ENCODE results near the gene CCDC12. TPM values are rescaled to one million over a fixed set of nuclear protein-coding genes. Genes with fewer than 3 reads are reported as not detected.
A peak's percentile ranks its signal among the peaks of the same experiment; 100 is the strongest.

Gene CCDC12
- total RNA-seq, 2 experiments from 2014 or later, result 55.0 to 56.7 TPM

GRCh38 chr3:46944191-46944590, 32.4 kb downstream of the CCDC12 start:
- Mint-ChIP-seq H3K9me3 (no peaks in the 10 kb centered on the region), H3K4me1 (peaks cover 67% of the 10 kb centered on the region), H3K27ac (peak overlapping the region; percentile 11), H3K4me3 (no peak overlapping the region), H3K27me3 (no peaks in the 10 kb centered on the region), H3K36me3 (ENCODE audit: low read depth) (peaks cover 48% of the 10 kb centered on the region)
- POLR2A ChIA-PET, result interaction anchor here (1.5 kb wide), 1 partner anchor 10 kb away, joined by 3 read pairs; no protein-coding TSS in a partner anchor
- CTCF ChIA-PET, result no interaction called here
- no peak for DNase-seq

GRCh38 chr3:46943237-46944187, 33.0 kb downstream of the CCDC12 start:
- ChIA-PET POLR2A (interaction anchor here (1.5 kb wide), 1 partner anchor 9 kb away, joined by 3 read pairs; no protein-coding TSS in a partner anchor), CTCF (no interaction called here)
- no peak overlapping the region for H3K4me3 Mint-ChIP-seq
- H3K36me3 Mint-ChIP-seq (ENCODE audit: low read depth), result peaks cover 48% of the 10 kb centered on the region
- no peaks in the 10 kb centered on the region for H3K27me3 Mint-ChIP-seq
- no peak for DNase-seq
- H3K4me1 Mint-ChIP-seq, result peaks cover 65% of the 10 kb centered on the region
- H3K9me3 Mint-ChIP-seq, result no peaks in the 10 kb centered on the region
- H3K27ac Mint-ChIP-seq, result no peak overlapping the region

- H3K27ac Mint-ChIP-seq, result peak overlapping the region; percentile 37
- peaks cover 60% of the 10 kb centered on the region for H3K4me1 Mint-ChIP-seq
- ChIA-PET POLR2A (interaction anchor here (1.6 kb wide), 1 partner anchor 17 kb away, joined by 4 read pairs; no protein-coding TSS in a partner anchor), CTCF (no interaction called here)
- H3K4me3 Mint-ChIP-seq, result no peak overlapping the region
- no peaks in the 10 kb centered on the region for H3K9me3 Mint-ChIP-seq
- H3K36me3 Mint-ChIP-seq (ENCODE audit: low read depth), result peaks cover 52% of the 10 kb centered on the region
- no peaks in the 10 kb centered on the region for H3K27me3 Mint-ChIP-seq
- DNase-seq, result no peak
Observed at GRCh38 chr3:46942481-46943236, 33.9 kb downstream of the CCDC12 start.

- Mint-ChIP-seq H3K4me3 (no peak overlapping the region), H3K9me3 (no peaks in the 10 kb centered on the region), H3K27ac (no peak overlapping the region), H3K4me1 (peaks cover 54% of the 10 kb centered on the region), H3K27me3 (no peaks in the 10 kb centered on the region), H3K36me3 (ENCODE audit: low read depth) (peaks cover 53% of the 10 kb centered on the region)
- no peak for DNase-seq
- ChIA-PET POLR2A (interaction anchor here (1.6 kb wide), 1 partner anchor 17 kb away, joined by 4 read pairs; no protein-coding TSS in a partner anchor), CTCF (no interaction called here)
Observed at GRCh38 chr3:46942076-46942475, 34.5 kb downstream of the CCDC12 start.

GRCh38 chr3:46939578-46940445, 36.7 kb downstream of the CCDC12 start:
- peak overlapping the region; percentile 32 for H3K27ac Mint-ChIP-seq

GRCh38 chr3:46938118-46938517, 38.4 kb downstream of the CCDC12 start:
- Mint-ChIP-seq H3K9me3 (no peaks in the 10 kb centered on the region), H3K27ac (peak overlapping the region; percentile 45), H3K27me3 (no peaks in the 10 kb centered on the region), H3K4me1 (peaks cover 45% of the 10 kb centered on the region), H3K36me3 (ENCODE audit: low read depth) (peaks cover 52% of the 10 kb centered on the region), H3K4me3 (no peak overlapping the region)
- ChIA-PET CTCF (no interaction called here), POLR2A (no interaction called here)
- no peak for DNase-seq

More at GRCh38 chr3:46939578-46940445, 36.7 kb downstream of the CCDC12 start:
- no peak for DNase-seq
- Mint-ChIP-seq H3K4me1 (peaks cover 41% of the 10 kb centered on the region), H3K9me3 (no peaks in the 10 kb centered on the region), H3K27me3 (no peaks in the 10 kb centered on the region), H3K36me3 (ENCODE audit: low read depth) (peaks cover 50% of the 10 kb centered on the region), H3K4me3 (no peak overlapping the region)
- ChIA-PET POLR2A (interaction anchor here (0.6 to 1.8 kb wide), 2 partner anchors 9 to 1103 kb away, joined by 4 to 7 read pairs; no protein-coding TSS in a partner anchor), CTCF (no interaction called here)

GRCh38 chr3:46936733-46937250, 39.8 kb downstream of the CCDC12 start:
- Mint-ChIP-seq H3K4me1 (peaks cover 52% of the 10 kb centered on the region), H3K27me3 (no peaks in the 10 kb centered on the region), H3K4me3 (no peak overlapping the region), H3K9me3 (no peaks in the 10 kb centered on the region), H3K27ac (no peak overlapping the region), H3K36me3 (ENCODE audit: low read depth) (peaks cover 49% of the 10 kb centered on the region)
- no peak for DNase-seq
- ChIA-PET CTCF (no interaction called here), POLR2A (interaction anchor here (12.0 kb wide), 1 partner anchor 12 kb away, joined by 94 read pairs; no protein-coding TSS in a partner anchor)

GRCh38 chr3:46935989-46936558, 40.5 kb downstream of the CCDC12 start:
- ChIA-PET POLR2A (interaction anchor here (0.9 to 12.0 kb wide), 3 partner anchors 13 to 51 kb away, joined by 3 to 94 read pairs (median 5); no protein-coding TSS in a partner anchor), CTCF (interaction anchor here (2.4 kb wide), 1 partner anchor 11 kb away, joined by 12 read pairs; no protein-coding TSS in a partner anchor)
- no peaks in the 10 kb centered on the region for H3K9me3 Mint-ChIP-seq
- no peak overlapping the region for H3K4me3 Mint-ChIP-seq
- peaks cover 56% of the 10 kb centered on the region for H3K36me3 Mint-ChIP-seq (ENCODE audit: low read depth)
- no peak for DNase-seq
- no peaks in the 10 kb centered on the region for H3K27me3 Mint-ChIP-seq
- peaks cover 59% of the 10 kb centered on the region for H3K4me1 Mint-ChIP-seq
- H3K27ac Mint-ChIP-seq, result no peak overlapping the region

GRCh38 chr3:46935168-46935858, 41.2 kb downstream of the CCDC12 start:
- no peak for DNase-seq
- H3K9me3 Mint-ChIP-seq, result no peaks in the 10 kb centered on the region
- no peaks in the 10 kb centered on the region for H3K27me3 Mint-ChIP-seq
- peaks cover 63% of the 10 kb centered on the region for H3K4me1 Mint-ChIP-seq
- no peak overlapping the region for H3K4me3 Mint-ChIP-seq
- H3K27ac Mint-ChIP-seq, result no peak overlapping the region
- ChIA-PET CTCF (interaction anchor here (1.6 to 2.4 kb wide), 2 partner anchors 12 to 30 kb away, joined by 3 to 12 read pairs; no protein-coding TSS in a partner anchor), POLR2A (interaction anchor here (0.9 to 12.0 kb wide), 4 partner anchors 10 to 52 kb away, joined by 3 to 94 read pairs (median 4); no protein-coding TSS in a partner anchor)
- H3K36me3 Mint-ChIP-seq (ENCODE audit: low read depth), result peaks cover 59% of the 10 kb centered on the region

GRCh38 chr3:46934498-46935167, 41.9 kb downstream of the CCDC12 start:
- Mint-ChIP-seq H3K27me3 (no peaks in the 10 kb centered on the region), H3K27ac (no peak overlapping the region), H3K36me3 (ENCODE audit: low read depth) (peaks cover 57% of the 10 kb centered on the region), H3K9me3 (no peaks in the 10 kb centered on the region), H3K4me3 (no peak overlapping the region), H3K4me1 (peaks cover 61% of the 10 kb centered on the region)
- CTCF ChIA-PET, result interaction anchor here (1.6 to 2.4 kb wide), 2 partner anchors 12 to 30 kb away, joined by 3 to 12 read pairs; no protein-coding TSS in a partner anchor
- DNase-seq, result no peak
- POLR2A ChIA-PET, result interaction anchor here (0.7 to 12.0 kb wide), 6 partner anchors 10 to 53 kb away, joined by 3 to 94 read pairs (median 4); no protein-coding TSS in a partner anchor

GRCh38 chr3:46934072-46934471, 42.5 kb downstream of the CCDC12 start:
- ChIA-PET CTCF (interaction anchor here (1.6 to 2.4 kb wide), 2 partner anchors 13 to 31 kb away, joined by 3 to 12 read pairs; no protein-coding TSS in a partner anchor), POLR2A (interaction anchor here (0.7 to 12.0 kb wide), 6 partner anchors 10 to 53 kb away, joined by 3 to 94 read pairs (median 6); partner anchors contain the start of gene NBEAL2)
- Mint-ChIP-seq H3K4me1 (peaks cover 63% of the 10 kb centered on the region), H3K27me3 (no peaks in the 10 kb centered on the region), H3K9me3 (peaks cover 1% of the 10 kb centered on the region), H3K36me3 (ENCODE audit: low read depth) (peaks cover 59% of the 10 kb centered on the region), H3K4me3 (no peak overlapping the region), H3K27ac (no peak overlapping the region)
- DNase-seq, result no peak
